ENCODE measurements around the gene HS3ST4. TPM values are rescaled to one million over a fixed set of nuclear protein-coding genes. Genes with fewer than 3 reads are reported as not detected.

The HS3ST4 gene
- polyA plus RNA-seq: under 1 TPM in 2 of 4 donors, not detected in 2; 0.04 to 0.35 TPM
- long read RNA-seq, donor 1: 0 reads
- long read RNA-seq, donor 2: 0 reads
- long read RNA-seq, donor 3: 0 reads
- long read RNA-seq, donor 4: 0 reads
- long read RNA-seq, donor 5: 0 reads
- long read RNA-seq, donor 6: 0 reads
- long read RNA-seq, donor 7: 0 reads
- long read RNA-seq, donor 8: 0 reads
- long read RNA-seq, donor 9: 0 reads
- long read RNA-seq, donor 10: 0 reads

DNA sequence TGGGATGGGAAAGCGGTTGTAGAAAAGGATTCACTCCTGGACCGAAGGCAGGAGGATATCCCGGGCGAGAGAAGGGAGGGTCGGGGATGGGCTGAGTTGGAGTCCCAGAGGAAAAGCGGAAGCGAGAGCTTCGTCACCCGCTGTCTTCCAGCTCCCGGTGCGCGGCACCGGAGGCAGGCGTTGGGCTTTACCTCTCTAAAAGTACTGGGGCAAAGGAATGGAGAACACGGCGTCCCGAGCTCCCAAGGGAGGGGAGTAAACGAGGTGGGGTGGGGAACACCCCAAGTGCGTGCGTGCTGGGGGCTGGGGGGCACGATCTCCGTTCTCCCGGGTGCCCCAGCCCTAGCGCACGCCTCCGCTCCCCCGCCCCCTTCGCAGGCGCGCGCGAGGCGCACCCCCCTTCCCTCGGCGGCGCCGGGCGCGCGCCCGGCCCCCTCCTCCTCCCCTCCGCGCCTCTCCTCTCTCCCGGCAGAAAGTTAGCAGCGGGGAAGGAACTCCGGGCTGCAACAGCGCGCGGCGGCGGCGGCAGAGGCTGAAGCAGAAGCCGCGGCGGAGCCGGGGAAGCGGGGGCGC, at the start of gene HS3ST4:
Gene HS3ST4, plus strand, starts transcription at position 441 of the 573 bp plus-strand sequence.
- DNase-seq: peak in 1 of 2 donors; percentile 39
- peaks cover 0 to 6% (median 0%) of the 10 kb centered on the region in 3 donors for H3K4me1 ChIP-seq (ENCODE audit: control insufficient read depth in 3 of 3, insufficient read depth in 2 of 3, low read depth in 1 of 3, low read length in 2 of 3)
- peaks cover 13 to 35% (median 22%) of the 10 kb centered on the region in 3 donors for H3K27me3 ChIP-seq (ENCODE audit: control insufficient read depth in 3 of 3, insufficient read depth in 3 of 3, low read length in 3 of 3)
- WGBS, 3 donors: 2 to 3% (median 2%) methylated on average over 30 to 58 of the region's 58 CpGs
- no peaks in the 10 kb centered on the region for H3K9me3 ChIP-seq (ENCODE audit: control insufficient read depth in 2 of 2, insufficient read depth in 1 of 2, low read depth in 1 of 2, low read length in 1 of 2)
- FAIRE-seq: no peak
- no peaks in the 10 kb centered on the region for H3K36me3 ChIP-seq (ENCODE audit: control insufficient read depth in 3 of 3, insufficient read depth in 2 of 3, low read depth in 1 of 3, low read length in 3 of 3)
- H3K27ac ChIP-seq (ENCODE audit: low read depth in 1 of 3, low read length in 2 of 3): no peak within 1 kb of the TSS
- H3K4me3 ChIP-seq (ENCODE audit: low read depth in 1 of 3, low read length in 3 of 3): peak within 1 kb of the TSS in 1 of 3 donors; percentile 52

- no peaks in the 10 kb centered on the region for H3K27me3 ChIP-seq (ENCODE audit: control insufficient read depth in 3 of 3, insufficient read depth in 3 of 3, low read length in 3 of 3)
- 69 to 70% (median 70%) methylated on average over 4 of the region's 4 CpGs for WGBS, 3 donors
- H3K4me3 ChIP-seq (ENCODE audit: low read depth in 1 of 3, low read length in 3 of 3): no peak overlapping the region
- no peak for FAIRE-seq
- no peak overlapping the region for H3K27ac ChIP-seq (ENCODE audit: low read depth in 1 of 3, low read length in 2 of 3)
- H3K36me3 ChIP-seq (ENCODE audit: control insufficient read depth in 3 of 3, insufficient read depth in 2 of 3, low read depth in 1 of 3, low read length in 3 of 3): no peaks in the 10 kb centered on the region
- H3K4me1 ChIP-seq (ENCODE audit: control insufficient read depth in 3 of 3, insufficient read depth in 2 of 3, low read depth in 1 of 3, low read length in 2 of 3): no peaks in the 10 kb centered on the region
- DNase-seq: no peak
- H3K9me3 ChIP-seq (ENCODE audit: control insufficient read depth in 2 of 2, insufficient read depth in 1 of 2, low read depth in 1 of 2, low read length in 1 of 2): no peaks in the 10 kb centered on the region
Observed at GRCh38 chr16:25643633-25644032, 48.1 kb upstream of the HS3ST4 start.

DNA sequence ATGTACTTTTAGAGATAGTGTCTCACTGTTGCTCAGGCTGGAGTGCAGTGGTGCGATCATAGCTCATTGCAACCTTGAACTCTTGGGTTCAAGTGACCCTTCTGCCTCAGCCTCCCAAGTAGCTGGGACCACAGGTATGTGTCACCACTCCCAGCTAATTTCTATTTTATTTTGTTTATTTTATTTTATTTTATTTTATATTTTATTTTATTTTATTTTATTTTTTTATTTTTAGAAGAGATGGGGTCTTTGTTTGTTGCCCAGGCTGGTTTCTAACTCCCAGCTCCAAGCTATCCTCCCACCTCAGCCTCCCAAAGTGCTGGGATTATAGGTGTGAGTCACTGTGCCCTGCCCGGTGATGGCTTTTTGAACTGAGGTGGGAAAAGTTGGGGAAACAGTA, 35.1 kb upstream of the HS3ST4 start:
- Histone ChIP-seq H3K4me3 (ENCODE audit: low read depth in 1 of 3, low read length in 3 of 3) (no peak overlapping the region), H3K27ac (ENCODE audit: low read depth in 1 of 3, low read length in 2 of 3) (no peak overlapping the region), H3K36me3 (ENCODE audit: control insufficient read depth in 3 of 3, insufficient read depth in 2 of 3, low read depth in 1 of 3, low read length in 3 of 3) (no peaks in the 10 kb centered on the region), H3K9me3 (ENCODE audit: control insufficient read depth in 2 of 2, insufficient read depth in 1 of 2, low read depth in 1 of 2, low read length in 1 of 2) (peaks cover 0 to 2% of the 10 kb centered on the region in 2 donors), H3K4me1 (ENCODE audit: control insufficient read depth in 3 of 3, insufficient read depth in 2 of 3, low read depth in 1 of 3, low read length in 2 of 3) (no peaks in the 10 kb centered on the region), H3K27me3 (ENCODE audit: control insufficient read depth in 3 of 3, insufficient read depth in 3 of 3, low read length in 3 of 3) (no peaks in the 10 kb centered on the region)
- WGBS, 3 donors: 88 to 91% (median 91%) methylated on average over 2 of the region's 2 CpGs
- FAIRE-seq: no peak
- no peak for DNase-seq

GRCh38 chr16:25676820-25677219, 14.9 kb upstream of the HS3ST4 start:
- DNase-seq: no peak
- H3K4me3 ChIP-seq (ENCODE audit: low read depth in 1 of 3, low read length in 3 of 3): no peak overlapping the region
- H3K27ac ChIP-seq (ENCODE audit: low read depth in 1 of 3, low read length in 2 of 3): no peak overlapping the region
- H3K27me3 ChIP-seq (ENCODE audit: control insufficient read depth in 3 of 3, insufficient read depth in 3 of 3, low read length in 3 of 3): no peaks in the 10 kb centered on the region
- no peaks in the 10 kb centered on the region for H3K36me3 ChIP-seq (ENCODE audit: control insufficient read depth in 3 of 3, insufficient read depth in 2 of 3, low read depth in 1 of 3, low read length in 3 of 3)
- 48 to 67% (median 50%) methylated on average over 2 of the region's 2 CpGs for WGBS, 3 donors
- FAIRE-seq: no peak
- H3K4me1 ChIP-seq (ENCODE audit: control insufficient read depth in 3 of 3, insufficient read depth in 2 of 3, low read depth in 1 of 3, low read length in 2 of 3): no peaks in the 10 kb centered on the region
- H3K9me3 ChIP-seq (ENCODE audit: control insufficient read depth in 2 of 2, insufficient read depth in 1 of 2, low read depth in 1 of 2, low read length in 1 of 2): peaks cover 0 to 2% of the 10 kb centered on the region in 2 donors

DNA sequence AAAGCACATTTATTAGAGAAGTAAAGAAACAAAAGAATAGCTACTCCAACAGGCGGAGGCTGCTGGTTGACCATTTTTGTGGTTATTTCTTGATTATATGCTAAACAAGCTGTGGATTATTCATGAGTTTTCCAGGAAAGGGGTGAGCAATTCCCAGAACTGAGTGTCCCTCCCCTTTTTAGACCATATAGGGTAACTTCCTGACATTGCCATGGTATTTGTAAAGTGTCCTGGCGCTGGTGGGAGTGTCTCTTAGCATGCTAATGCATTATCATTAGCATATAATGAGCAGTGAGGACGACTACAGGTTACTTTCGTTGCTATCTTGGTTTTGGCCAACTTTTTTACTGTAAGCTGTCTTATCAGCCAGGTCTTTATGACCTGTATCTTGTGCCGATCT, 12.2 kb upstream of the HS3ST4 start:
- DNase-seq: no peak
- Histone ChIP-seq H3K27me3 (ENCODE audit: control insufficient read depth in 3 of 3, insufficient read depth in 3 of 3, low read length in 3 of 3) (no peaks in the 10 kb centered on the region), H3K4me1 (ENCODE audit: control insufficient read depth in 3 of 3, insufficient read depth in 2 of 3, low read depth in 1 of 3, low read length in 2 of 3) (no peaks in the 10 kb centered on the region), H3K36me3 (ENCODE audit: control insufficient read depth in 3 of 3, insufficient read depth in 2 of 3, low read depth in 1 of 3, low read length in 3 of 3) (no peaks in the 10 kb centered on the region), H3K4me3 (ENCODE audit: low read depth in 1 of 3, low read length in 3 of 3) (no peak overlapping the region), H3K27ac (ENCODE audit: low read depth in 1 of 3, low read length in 2 of 3) (no peak overlapping the region), H3K9me3 (ENCODE audit: control insufficient read depth in 2 of 2, insufficient read depth in 1 of 2, low read depth in 1 of 2, low read length in 1 of 2) (peaks cover 0 to under 1% of the 10 kb centered on the region in 2 donors)
- 28 to 44% (median 38%) methylated on average over 5 of the region's 5 CpGs for WGBS, 3 donors
- FAIRE-seq: no peak

- Histone ChIP-seq H3K4me1 (ENCODE audit: control insufficient read depth in 3 of 3, insufficient read depth in 2 of 3, low read depth in 1 of 3, low read length in 2 of 3) (peaks cover 0 to 6% (median 0%) of the 10 kb centered on the region in 3 donors), H3K9me3 (ENCODE audit: control insufficient read depth in 2 of 2, insufficient read depth in 1 of 2, low read depth in 1 of 2, low read length in 1 of 2) (no peaks in the 10 kb centered on the region), H3K27ac (ENCODE audit: low read depth in 1 of 3, low read length in 2 of 3) (no peak overlapping the region), H3K36me3 (ENCODE audit: control insufficient read depth in 3 of 3, insufficient read depth in 2 of 3, low read depth in 1 of 3, low read length in 3 of 3) (no peaks in the 10 kb centered on the region), H3K4me3 (ENCODE audit: low read depth in 1 of 3, low read length in 3 of 3) (no peak overlapping the region), H3K27me3 (ENCODE audit: control insufficient read depth in 3 of 3, insufficient read depth in 3 of 3, low read length in 3 of 3) (peaks cover 13 to 25% (median 15%) of the 10 kb centered on the region in 3 donors)
- FAIRE-seq (no peak), DNase-seq (no peak)
- WGBS, 3 donors: 55 to 67% (median 64%) methylated on average over 10 of the region's 10 CpGs
Observed at GRCh38 chr16:25689137-25689836, 2.5 kb upstream of the HS3ST4 start.

DNA sequence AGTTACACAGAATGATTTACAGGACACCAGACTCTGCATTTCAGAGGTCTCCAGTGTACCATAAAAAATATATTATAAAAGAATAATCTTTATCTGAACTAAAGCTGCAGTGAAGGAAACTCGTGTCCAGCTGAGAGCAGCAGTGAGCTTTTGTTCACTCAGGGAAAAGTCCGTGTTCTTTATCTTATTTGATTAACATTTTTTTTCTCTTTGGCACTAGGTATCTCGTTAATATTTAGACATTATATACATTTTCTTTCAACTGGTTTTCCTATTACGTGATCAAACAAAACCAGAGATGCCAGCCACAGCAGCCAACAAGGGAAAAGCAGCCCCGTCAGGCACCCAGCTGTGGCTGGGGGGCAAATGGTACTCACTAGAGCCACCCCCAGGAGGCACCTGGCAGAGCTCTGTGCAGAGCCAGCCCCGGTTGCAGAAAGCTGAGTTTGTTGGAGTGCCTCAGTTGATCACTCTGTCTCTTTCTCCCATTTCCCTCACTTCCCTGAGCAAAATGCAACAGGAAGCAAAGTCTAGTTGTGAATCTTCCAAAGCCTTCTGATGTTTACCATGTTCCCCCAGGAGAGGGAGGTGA, 1.1 kb upstream of the HS3ST4 start:
- H3K36me3 ChIP-seq (ENCODE audit: control insufficient read depth in 3 of 3, insufficient read depth in 2 of 3, low read depth in 1 of 3, low read length in 3 of 3): no peaks in the 10 kb centered on the region
- H3K27ac ChIP-seq (ENCODE audit: low read depth in 1 of 3, low read length in 2 of 3): no peak overlapping the region
- peaks cover 13 to 35% (median 22%) of the 10 kb centered on the region in 3 donors for H3K27me3 ChIP-seq (ENCODE audit: control insufficient read depth in 3 of 3, insufficient read depth in 3 of 3, low read length in 3 of 3)
- H3K4me3 ChIP-seq (ENCODE audit: low read depth in 1 of 3, low read length in 3 of 3): no peak overlapping the region
- DNase-seq (peak in 1 of 2 donors; percentile 28), FAIRE-seq (no peak)
- no peaks in the 10 kb centered on the region for H3K9me3 ChIP-seq (ENCODE audit: control insufficient read depth in 2 of 2, insufficient read depth in 1 of 2, low read depth in 1 of 2, low read length in 1 of 2)
- peaks cover 0 to 6% (median 0%) of the 10 kb centered on the region in 3 donors for H3K4me1 ChIP-seq (ENCODE audit: control insufficient read depth in 3 of 3, insufficient read depth in 2 of 3, low read depth in 1 of 3, low read length in 2 of 3)
- WGBS, 3 donors: 5 to 25% (median 10%) methylated on average over 6 of the region's 6 CpGs

GRCh38 chr16:25692351-25692741, 587 bp downstream of the HS3ST4 start:
- FAIRE-seq: no peak
- peak in 1 of 2 donors; percentile 43 for DNase-seq
- peaks cover 13 to 35% (median 22%) of the 10 kb centered on the region in 3 donors for H3K27me3 ChIP-seq (ENCODE audit: control insufficient read depth in 3 of 3, insufficient read depth in 3 of 3, low read length in 3 of 3)
- H3K4me3 ChIP-seq (ENCODE audit: low read depth in 1 of 3, low read length in 3 of 3): peak overlapping the region in 1 of 3 donors; percentile 52
- H3K36me3 ChIP-seq (ENCODE audit: control insufficient read depth in 3 of 3, insufficient read depth in 2 of 3, low read depth in 1 of 3, low read length in 3 of 3): no peaks in the 10 kb centered on the region
- no peaks in the 10 kb centered on the region for H3K9me3 ChIP-seq (ENCODE audit: control insufficient read depth in 2 of 2, insufficient read depth in 1 of 2, low read depth in 1 of 2, low read length in 1 of 2)
- 1 to 2% (median 1%) methylated on average over 21 to 56 of the region's 56 CpGs for WGBS, 3 donors
- H3K27ac ChIP-seq (ENCODE audit: low read depth in 1 of 3, low read length in 2 of 3): no peak overlapping the region
- peaks cover 0 to 6% (median 0%) of the 10 kb centered on the region in 3 donors for H3K4me1 ChIP-seq (ENCODE audit: control insufficient read depth in 3 of 3, insufficient read depth in 2 of 3, low read depth in 1 of 3, low read length in 2 of 3)

Measured in small intestine (tissue), 16 donors.